Transverse colon (tissue), 3 donors: ENCODE data around the gene AIFM1.

Experiments
- EP300 ChIP-seq: sonication (generic); formaldehyde crosslinking; IDR thresholded peaks from one replicate; pipeline ENCODE4 v1.6.1; 2017; ENCODE audit warnings: antibody characterized with exemption, low read depth
- POLR2A ChIP-seq: fragments of 450-650 bp; IDR thresholded peaks from one replicate; pipeline ENCODE4 v1.6.1; 2016; ENCODE audit warnings: antibody characterized with exemption, mild to moderate bottlenecking, moderate library complexity
- TF ChIP-seq, protein P1 (sequence below), 5 experiments: fragments of 200-600 bp in 3 of 5; fragments of 450-650 bp in 2 of 5; sonication (generic) in 3 of 5; IDR thresholded peaks; 1 replicate in 2 of 5; 2 replicates in 3 of 5; pipeline ENCODE4 v1.5.1; 2016 to 2017; ENCODE audit warnings: antibody characterized with exemption in 5 of 5, inconsistent platforms in 3 of 5, mild to moderate bottlenecking in 2 of 5, moderate library complexity in 1 of 5

DNA sequence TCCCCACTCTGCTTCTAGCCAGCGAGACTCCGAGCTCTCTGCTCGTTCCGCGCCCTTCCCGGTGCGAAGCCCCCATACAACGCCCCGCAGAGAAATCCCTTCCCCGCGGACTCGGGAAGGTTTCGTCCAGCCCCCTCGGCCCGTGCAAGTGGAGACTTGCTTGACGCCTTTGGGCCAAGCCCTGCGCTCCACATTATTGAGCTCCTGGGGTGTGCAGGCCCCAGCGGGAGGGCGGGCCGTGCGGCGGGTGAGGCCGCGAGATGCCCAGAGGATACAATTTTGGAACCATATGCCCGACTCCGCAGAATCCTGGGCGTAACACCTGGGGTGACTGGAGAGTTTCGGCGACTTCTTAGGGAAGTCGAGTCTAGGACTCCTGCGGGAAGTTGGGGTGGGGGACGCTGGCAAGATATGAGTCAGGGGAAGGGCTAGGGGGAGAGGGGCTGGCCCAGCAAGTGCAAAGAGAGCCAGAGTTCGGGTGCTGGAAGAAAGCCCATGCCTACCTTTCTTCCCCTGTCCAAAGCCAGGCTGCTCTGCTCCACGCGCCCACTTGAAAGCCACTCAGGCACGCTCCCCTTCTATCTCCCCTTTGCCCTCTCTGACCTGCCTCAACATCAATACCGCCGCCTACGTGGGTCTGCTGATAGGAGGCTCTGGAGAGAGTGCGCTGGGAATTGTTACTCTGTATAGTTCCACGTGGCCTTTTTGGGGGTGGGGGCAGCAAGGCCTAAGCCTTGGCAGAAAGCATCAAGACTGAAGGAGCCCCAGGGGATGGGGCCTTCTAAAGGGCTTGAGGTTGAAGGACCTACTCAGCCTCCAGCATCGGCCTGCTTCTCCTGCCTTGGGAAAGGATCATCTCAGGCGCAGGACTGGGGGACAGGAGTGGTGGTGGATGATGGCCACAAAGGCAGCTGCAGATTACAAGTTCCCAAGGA is 54.2 kb downstream of the AIFM1 start:
- TF ChIP-seq POLR2A, result no peak
- no peak for TF ChIP-seq EP300
- TF ChIP-seq, protein P1, sequence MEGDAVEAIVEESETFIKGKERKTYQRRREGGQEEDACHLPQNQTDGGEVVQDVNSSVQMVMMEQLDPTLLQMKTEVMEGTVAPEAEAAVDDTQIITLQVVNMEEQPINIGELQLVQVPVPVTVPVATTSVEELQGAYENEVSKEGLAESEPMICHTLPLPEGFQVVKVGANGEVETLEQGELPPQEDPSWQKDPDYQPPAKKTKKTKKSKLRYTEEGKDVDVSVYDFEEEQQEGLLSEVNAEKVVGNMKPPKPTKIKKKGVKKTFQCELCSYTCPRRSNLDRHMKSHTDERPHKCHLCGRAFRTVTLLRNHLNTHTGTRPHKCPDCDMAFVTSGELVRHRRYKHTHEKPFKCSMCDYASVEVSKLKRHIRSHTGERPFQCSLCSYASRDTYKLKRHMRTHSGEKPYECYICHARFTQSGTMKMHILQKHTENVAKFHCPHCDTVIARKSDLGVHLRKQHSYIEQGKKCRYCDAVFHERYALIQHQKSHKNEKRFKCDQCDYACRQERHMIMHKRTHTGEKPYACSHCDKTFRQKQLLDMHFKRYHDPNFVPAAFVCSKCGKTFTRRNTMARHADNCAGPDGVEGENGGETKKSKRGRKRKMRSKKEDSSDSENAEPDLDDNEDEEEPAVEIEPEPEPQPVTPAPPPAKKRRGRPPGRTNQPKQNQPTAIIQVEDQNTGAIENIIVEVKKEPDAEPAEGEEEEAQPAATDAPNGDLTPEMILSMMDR (IDR thresholded peaks at IDR 0.05), result no peak
